AG04450 (cell line): ENCODE results near the gene MUC5AC. TPM values are rescaled to one million over a fixed set of nuclear protein-coding genes. Genes with fewer than 3 reads are reported as not detected.
"Not testable (repeated sequence)": the region's sequence is repeated elsewhere in the genome, so short reads cannot be mapped to it uniquely, and the experiment has no call there.

Experiments used
- CTCF ChIA-PET: fragments of 300-600, 350-600 bp; formaldehyde crosslinking; extraction: SDS; loops from one replicate; lab custom pipeline; 2022; ENCODE audit warnings: antibody characterized with exemption, inconsistent platforms; lab: Charles Lee
- POLR2A ChIA-PET: fragments of 350-600 bp; formaldehyde crosslinking; extraction: SDS; loops from one replicate; lab custom pipeline; 2021; ENCODE audit warnings: antibody characterized with exemption, inconsistent platforms; lab: Yijun Ruan, JAX
- DNase-seq: peaks from one replicate; pipeline ENCODE4 v3.0.0-alpha.2; 2011; ENCODE audit warnings: low read depth, low spot score
- H3K27ac ChIP-seq: one replicate; pipeline ENCODE4 v1.5.1; 2012; ENCODE audit warnings: low read depth, low read length, control low read depth
- H3K27me3 ChIP-seq: one replicate; pipeline ENCODE4 v1.6.0; 2012; ENCODE audit warnings: low read length; ENCODE audit not compliant: control insufficient read depth, insufficient read depth
- H3K4me3 ChIP-seq: 2 replicates; pipeline ENCODE4 v1.5.1; 2011; ENCODE audit warnings: mild to moderate bottlenecking, low read depth, low read length, control low read depth
- H3K9me3 ChIP-seq: 2 replicates; pipeline ENCODE4 v1.5.1; 2012; ENCODE audit warnings: low read length; ENCODE audit not compliant: control insufficient read depth, insufficient read depth
- CTCF ChIP-seq: IDR thresholded peaks from 2 replicates; pipeline ENCODE4 v1.5.1; 2011; ENCODE audit warnings: low read depth, low read length, control low read depth, inconsistent platforms
- polyA plus RNA-seq: library from polyadenylated mRNA; depleted of rRNA; stranded (reverse); fragments of >200 nt; gene quantifications from 2 replicates; pipeline ENCODE4 v1.2.3, GENCODE V29; 2011

The MUC5AC gene
- polyA plus RNA-seq, 1 experiment = 0.01 TPM

GRCh38 chr11:1172729-1173117, 15.0 kb downstream of the MUC5AC start:
- ChIA-PET POLR2A (no interaction called here), CTCF (no interaction called here)
- peaks cover 68% of the 10 kb centered on the region for H3K9me3 ChIP-seq
- H3K4me3 ChIP-seq = no peak overlapping the region
- no peak for TF ChIP-seq CTCF
- no peak for DNase-seq
- H3K27me3 ChIP-seq = no peaks in the 10 kb centered on the region
- no peak overlapping the region for H3K27ac ChIP-seq

GRCh38 chr11:1173396-1173795, 15.6 kb downstream of the MUC5AC start:
- CTCF ChIA-PET, DNase-seq, H3K4me3 ChIP-seq, H3K27me3 ChIP-seq, H3K27ac ChIP-seq, POLR2A ChIA-PET: not testable (repeated sequence)
- peaks cover 68% of the 10 kb centered on the region for H3K9me3 ChIP-seq

- ChIA-PET CTCF (no interaction called here), POLR2A (no interaction called here)
- no peak overlapping the region for H3K27ac ChIP-seq
- no peak overlapping the region for H3K4me3 ChIP-seq
- H3K27me3 ChIP-seq = no peaks in the 10 kb centered on the region
- TF ChIP-seq CTCF = no peak
- DNase-seq = no peak
- H3K9me3 ChIP-seq = peaks cover 74% of the 10 kb centered on the region
Measured at GRCh38 chr11:1174441-1175370, 17.0 kb downstream of the MUC5AC start.

GRCh38 chr11:1175461-1176223, 17.9 kb downstream of the MUC5AC start:
- H3K4me3 ChIP-seq = no peak overlapping the region
- TF ChIP-seq CTCF = no peak
- H3K9me3 ChIP-seq = peaks cover 82% of the 10 kb centered on the region
- ChIA-PET CTCF (no interaction called here), POLR2A (no interaction called here)
- no peaks in the 10 kb centered on the region for H3K27me3 ChIP-seq
- H3K27ac ChIP-seq = no peak overlapping the region
- no peak for DNase-seq

GRCh38 chr11:1176224-1177019, 18.7 kb downstream of the MUC5AC start:
- Histone ChIP-seq H3K27ac (no peak overlapping the region), H3K9me3 (peaks cover 84% of the 10 kb centered on the region), H3K27me3 (no peaks in the 10 kb centered on the region), H3K4me3 (no peak overlapping the region)
- TF ChIP-seq CTCF = no peak
- CTCF ChIA-PET = no interaction called here
- POLR2A ChIA-PET = no interaction called here
- no peak for DNase-seq
